Epithelial cell of proximal tubule (primary cell): ENCODE data around the gene KREMEN1. TPM values are rescaled to one million over a fixed set of nuclear protein-coding genes. Genes with fewer than 3 reads are reported as not detected.

ENCODE experiments used
- DNase-seq: peaks from one replicate; pipeline ENCODE4 v3.0.0-alpha.2; 2011; ENCODE audit warnings: low read depth
- H3K4me3 ChIP-seq: 2 replicates; pipeline ENCODE4 v1.5.1; 2011; ENCODE audit warnings: low read depth, mild to moderate bottlenecking, low read length
- total RNA-seq: library from RNA; depleted of rRNA; stranded (reverse); fragments of >200 nt; gene quantifications from 2 replicates; pipeline ENCODE4 v1.2.3, GENCODE V29; 2015
- TF ChIP-seq, protein P1 (sequence below): conservative IDR thresholded peaks from 2 replicates; pipeline ENCODE4 v1.5.1; 2012; ENCODE audit warnings: low read depth, mild to moderate bottlenecking, low read length

The KREMEN1 gene
- total RNA-seq, 1 donor from 2014 or later, result 10.8 TPM

- no peak for DNase-seq
- H3K4me3 ChIP-seq, result no peak overlapping the region
- TF ChIP-seq, protein P1, sequence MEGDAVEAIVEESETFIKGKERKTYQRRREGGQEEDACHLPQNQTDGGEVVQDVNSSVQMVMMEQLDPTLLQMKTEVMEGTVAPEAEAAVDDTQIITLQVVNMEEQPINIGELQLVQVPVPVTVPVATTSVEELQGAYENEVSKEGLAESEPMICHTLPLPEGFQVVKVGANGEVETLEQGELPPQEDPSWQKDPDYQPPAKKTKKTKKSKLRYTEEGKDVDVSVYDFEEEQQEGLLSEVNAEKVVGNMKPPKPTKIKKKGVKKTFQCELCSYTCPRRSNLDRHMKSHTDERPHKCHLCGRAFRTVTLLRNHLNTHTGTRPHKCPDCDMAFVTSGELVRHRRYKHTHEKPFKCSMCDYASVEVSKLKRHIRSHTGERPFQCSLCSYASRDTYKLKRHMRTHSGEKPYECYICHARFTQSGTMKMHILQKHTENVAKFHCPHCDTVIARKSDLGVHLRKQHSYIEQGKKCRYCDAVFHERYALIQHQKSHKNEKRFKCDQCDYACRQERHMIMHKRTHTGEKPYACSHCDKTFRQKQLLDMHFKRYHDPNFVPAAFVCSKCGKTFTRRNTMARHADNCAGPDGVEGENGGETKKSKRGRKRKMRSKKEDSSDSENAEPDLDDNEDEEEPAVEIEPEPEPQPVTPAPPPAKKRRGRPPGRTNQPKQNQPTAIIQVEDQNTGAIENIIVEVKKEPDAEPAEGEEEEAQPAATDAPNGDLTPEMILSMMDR, result no peak
Measured at GRCh38 chr22:29129808-29130140, 56.9 kb downstream of the KREMEN1 start.

GRCh38 chr22:29130476-29130875 is 57.6 kb downstream of the KREMEN1 start:
- H3K4me3 ChIP-seq, result no peak overlapping the region
- TF ChIP-seq, protein P1, result no peak
- DNase-seq, result no peak

DNA sequence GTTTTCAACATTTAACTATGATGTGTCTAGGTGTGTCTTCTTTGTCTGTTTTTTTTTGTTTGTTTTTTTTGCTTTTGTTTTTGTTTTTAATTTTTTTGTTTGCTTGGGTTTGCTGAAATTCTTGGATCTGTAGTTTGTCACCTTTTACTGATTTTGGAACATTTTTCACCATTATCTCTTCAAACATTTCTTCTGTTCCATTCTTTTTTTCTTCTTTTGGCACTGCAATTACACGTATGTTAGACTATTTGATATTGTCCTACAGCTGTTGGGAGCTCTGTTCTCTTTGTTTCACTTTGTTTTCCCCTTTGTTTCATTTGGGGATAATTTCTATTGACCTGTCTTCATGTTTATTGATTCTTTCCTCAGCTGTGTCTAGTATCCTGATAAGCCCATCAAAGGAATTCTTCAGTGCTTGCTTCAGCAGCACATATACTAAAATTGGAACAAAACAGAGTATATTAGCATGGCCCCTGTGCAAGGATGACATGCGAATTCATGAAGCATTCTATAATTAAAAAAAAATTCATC is 60.8 kb downstream of the KREMEN1 start:
- H3K4me3 ChIP-seq, result no peak overlapping the region
- TF ChIP-seq, protein P1, result no peak
- DNase-seq, result no peak

- TF ChIP-seq, protein P1, result no peak
- no peak for DNase-seq
- H3K4me3 ChIP-seq, result no peak overlapping the region
Measured at GRCh38 chr22:29134448-29134847, 61.6 kb downstream of the KREMEN1 start.

DNA sequence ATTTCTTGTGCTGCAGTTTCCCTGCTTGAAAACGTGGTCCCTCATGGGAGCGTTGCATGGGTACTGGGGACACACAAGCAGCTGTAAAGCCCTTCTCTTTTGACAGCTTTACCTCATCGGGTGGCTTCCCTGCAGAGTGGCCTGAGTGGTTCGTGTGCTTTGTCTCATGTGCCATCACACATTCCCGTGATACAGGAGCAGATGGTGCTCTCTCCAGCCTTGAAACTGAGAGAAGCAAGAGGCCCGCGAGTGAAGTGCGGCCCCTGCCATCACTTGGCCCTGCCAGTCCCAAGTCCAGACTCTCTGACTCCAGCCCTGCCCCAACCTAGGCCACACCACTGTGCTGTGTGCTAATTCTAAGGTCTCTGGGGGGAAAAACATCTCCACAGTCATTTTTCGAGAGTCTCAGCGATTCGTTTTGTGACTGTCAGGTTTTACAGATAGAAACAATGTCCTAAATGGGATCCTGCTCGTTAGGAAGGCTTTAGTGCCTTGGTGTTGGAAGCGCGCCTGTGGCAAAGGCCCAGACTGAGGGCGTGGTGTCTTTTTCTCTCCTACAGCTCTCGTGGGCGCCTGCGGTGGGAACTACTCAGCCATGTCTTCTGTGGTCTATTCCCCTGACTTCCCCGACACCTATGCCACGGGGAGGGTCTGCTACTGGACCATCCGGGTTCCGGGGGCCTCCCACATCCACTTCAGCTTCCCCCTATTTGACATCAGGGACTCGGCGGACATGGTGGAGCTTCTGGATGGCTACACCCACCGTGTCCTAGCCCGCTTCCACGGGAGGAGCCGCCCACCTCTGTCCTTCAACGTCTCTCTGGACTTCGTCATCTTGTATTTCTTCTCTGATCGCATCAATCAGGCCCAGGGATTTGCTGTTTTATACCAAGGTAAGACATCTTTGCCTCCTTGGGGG is 64.2 kb downstream of the KREMEN1 start:
- no peak for DNase-seq
- no peak overlapping the region for H3K4me3 ChIP-seq
- TF ChIP-seq, protein P1, result no peak

DNA sequence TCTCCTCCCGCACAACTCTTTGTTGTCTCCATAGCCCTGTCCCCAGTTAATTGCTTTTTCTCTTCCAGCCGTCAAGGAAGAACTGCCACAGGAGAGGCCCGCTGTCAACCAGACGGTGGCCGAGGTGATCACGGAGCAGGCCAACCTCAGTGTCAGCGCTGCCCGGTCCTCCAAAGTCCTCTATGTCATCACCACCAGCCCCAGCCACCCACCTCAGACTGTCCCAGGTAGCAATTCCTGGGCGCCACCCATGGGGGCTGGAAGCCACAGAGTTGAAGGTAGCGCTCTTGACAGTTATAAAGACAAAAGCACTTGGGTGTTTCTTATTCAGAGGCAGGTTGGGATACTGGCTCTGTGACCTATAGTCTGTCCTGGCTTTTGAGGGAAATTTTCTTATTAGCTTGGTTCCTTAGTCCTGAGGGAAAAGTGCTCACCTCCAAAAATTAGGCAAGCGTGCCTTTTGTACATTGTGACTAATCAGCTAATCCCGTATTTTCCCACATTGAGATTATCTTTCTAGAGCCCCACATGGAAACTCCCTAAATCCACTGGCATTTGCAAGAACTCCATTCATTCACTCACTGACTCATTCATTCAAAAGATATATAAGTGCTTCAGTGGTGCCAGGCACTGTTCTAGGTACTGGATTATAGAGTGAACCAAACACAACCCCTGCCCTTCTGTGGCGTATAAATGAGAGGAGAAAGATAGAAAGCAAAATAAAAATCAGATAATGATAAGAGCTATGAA is 65.9 kb downstream of the KREMEN1 start:
- H3K4me3 ChIP-seq, result no peak overlapping the region
- TF ChIP-seq, protein P1, result no peak
- DNase-seq, result no peak
